HG03280 (cell line): ENCODE measurements around the gene LONP2.
"Not testable (repeated sequence)": the region's sequence is repeated elsewhere in the genome, so short reads cannot be mapped to it uniquely, and the experiment has no call there.

Source experiments
- ATAC-seq: cut with Tn5 transposase; IDR thresholded peaks from one replicate; pipeline ENCODE4 v1.9.1; 2021; ENCODE audit warnings: mild to moderate bottlenecking, moderate library complexity; ENCODE audit not compliant: unreplicated experiment

LONP2 gene

DNA sequence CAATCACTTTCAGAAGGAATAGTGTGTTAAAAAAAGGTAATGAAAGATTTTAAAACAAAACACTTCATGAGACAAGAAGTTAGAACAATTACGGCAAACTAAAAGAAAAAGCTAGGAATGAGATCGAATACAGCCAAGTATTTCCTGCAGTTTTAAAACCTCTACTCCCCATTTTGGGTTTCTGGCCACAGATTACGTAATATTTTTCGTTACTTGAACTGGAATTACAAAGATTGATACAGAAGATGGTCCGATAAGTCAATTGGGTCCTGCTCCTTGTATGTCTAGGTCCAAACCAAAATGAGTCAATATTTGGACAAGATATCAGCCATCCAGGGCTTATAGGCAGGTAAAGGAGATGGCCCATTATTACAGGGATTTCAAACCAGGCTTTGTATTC, 88.9 kb downstream of the LONP2 start:
- ATAC-seq = no peak

DNA sequence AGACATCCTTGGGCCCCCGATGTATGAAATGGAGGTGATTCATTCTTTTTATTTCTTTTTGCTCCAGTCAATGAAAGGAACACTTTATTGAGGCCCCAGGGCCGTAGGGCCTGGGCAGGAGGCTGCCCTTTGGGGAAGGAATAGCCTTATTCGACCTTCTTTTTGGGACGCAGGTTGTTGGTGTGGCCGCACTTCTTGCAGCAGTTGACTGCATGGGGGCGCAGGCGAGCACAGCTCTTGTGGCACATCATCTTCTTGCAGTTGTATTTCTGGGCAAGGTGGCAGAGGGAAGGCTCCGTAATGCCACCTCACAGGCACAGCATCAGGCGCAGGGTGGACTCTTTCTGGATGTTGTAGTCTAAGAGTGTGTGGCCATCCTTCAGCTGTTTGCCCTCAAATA, 90.2 kb downstream of the LONP2 start:
- ATAC-seq = no peak

DNA sequence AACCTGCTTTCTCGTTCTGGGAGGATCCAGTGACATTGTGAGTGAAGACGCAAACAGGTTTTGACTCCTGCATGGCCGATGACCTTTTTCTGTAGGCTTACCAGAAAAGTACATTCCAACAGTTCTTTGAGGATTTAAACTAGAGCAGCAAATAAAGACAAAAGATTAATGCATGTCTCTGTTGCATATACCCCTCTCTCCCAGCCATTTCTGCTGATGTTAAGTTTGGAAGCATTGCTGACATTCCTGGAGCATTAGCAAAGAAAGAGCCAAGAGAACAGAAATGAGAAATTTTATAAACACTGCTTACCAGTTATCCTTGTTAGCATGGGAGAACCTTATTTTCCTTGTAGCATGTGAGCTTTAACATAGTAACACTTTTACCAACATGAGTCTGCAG, 91.9 kb downstream of the LONP2 start:
- no peak for ATAC-seq

DNA sequence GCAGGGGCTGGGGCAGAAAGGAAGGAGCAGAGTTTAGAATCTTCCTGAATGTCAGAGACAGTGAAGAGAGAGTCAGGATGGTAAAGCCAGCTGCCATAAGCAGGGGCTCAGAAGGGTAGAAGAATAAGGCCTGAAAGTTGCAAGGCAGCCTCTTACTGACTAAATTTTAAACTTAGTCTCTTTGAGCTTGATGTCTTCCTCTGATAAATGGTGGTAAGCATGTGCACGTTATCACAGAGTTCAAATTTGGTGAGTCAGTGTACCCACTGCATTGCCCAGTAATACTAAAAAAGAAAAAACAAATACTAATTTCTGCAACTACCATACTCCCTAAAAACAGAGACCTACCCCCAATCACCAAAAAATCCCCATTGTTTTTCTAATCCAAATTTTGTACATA, 96.0 kb downstream of the LONP2 start:
- no peak for ATAC-seq

DNA sequence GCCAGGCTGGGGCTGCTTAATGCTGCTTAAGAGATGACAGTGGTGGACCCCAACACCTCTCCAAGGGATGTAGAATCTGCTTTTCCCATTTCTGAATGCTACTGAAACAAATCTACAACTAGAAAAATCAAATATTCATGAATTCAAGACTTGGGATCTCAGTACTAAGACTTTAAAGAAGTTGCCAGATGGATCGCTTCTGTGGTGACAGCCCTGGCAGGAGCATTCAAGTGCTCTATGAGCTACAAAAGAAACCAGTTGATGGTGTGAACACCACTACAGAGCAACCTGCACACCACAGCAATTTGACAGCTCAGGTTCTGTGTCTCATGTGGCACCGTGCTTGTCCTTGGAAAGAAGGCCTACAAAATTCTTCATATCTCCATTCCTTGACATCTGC, 98.5 kb downstream of the LONP2 start:
- ATAC-seq = no peak

DNA sequence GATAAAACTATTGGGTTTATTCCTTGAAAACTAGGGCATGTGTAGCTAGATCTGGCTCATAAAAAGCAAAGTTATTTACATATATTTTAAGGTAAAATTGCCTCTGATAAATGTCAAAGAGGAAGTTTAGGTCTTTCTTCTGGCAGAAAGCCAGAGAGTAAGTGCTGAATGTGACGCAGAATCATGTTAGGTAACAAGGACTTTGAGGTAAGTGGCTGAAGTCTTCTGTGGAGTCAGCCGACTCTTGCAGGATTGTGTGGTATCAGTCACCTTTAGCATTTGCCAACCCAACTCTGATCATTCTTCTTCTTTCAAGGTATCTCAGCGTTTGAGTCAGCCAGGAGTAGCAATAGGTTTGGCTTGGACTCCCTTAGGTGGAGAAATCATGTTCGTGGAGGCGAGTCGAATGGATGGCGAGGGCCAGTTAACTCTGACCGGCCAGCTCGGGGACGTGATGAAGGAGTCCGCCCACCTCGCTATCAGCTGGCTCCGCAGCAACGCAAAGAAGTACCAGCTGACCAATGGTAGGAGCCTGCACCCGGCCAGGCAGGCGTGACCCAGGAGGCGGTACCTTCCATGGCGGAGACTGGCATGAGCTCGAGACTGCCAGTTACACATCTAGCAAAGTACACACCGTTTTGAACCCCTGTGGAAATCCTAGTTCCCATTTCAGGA, 103.2 kb downstream of the LONP2 start:
- no peak for ATAC-seq

DNA sequence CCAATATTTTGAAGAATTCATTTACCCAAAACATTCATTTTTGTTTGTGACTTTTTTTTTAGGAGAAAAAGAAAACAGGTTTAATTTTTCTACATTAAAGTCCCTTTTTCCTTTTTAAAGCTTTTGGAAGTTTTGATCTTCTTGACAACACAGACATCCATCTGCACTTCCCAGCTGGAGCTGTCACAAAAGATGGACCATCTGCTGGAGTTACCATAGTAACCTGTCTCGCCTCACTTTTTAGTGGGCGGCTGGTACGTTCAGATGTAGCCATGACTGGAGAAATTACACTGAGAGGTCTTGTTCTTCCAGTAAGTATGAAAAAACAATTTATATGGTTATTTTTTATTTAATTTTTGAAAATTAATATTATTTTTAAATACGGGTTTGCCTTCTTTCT, 103.9 kb downstream of the LONP2 start:
- no peak for ATAC-seq

DNA sequence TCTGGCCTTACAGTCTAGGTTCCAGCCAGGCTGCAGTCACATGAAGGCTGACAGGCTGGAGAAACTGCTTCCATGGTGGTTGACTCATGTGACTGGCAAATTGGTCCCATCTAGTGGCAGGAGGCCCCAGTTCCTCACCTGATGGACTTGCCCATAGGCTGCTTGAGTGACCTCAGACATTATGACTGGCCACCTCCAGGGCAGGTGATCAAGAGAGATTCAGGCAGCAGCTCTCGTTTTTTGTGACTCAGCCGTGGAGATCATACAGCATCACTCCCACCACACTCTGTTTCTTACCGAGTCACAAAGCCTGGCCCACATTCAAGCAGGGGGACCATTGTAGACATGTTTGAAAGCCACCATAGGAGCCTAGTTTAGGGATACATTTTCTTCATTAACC, 106.6 kb downstream of the LONP2 start:
- ATAC-seq = no peak

DNA sequence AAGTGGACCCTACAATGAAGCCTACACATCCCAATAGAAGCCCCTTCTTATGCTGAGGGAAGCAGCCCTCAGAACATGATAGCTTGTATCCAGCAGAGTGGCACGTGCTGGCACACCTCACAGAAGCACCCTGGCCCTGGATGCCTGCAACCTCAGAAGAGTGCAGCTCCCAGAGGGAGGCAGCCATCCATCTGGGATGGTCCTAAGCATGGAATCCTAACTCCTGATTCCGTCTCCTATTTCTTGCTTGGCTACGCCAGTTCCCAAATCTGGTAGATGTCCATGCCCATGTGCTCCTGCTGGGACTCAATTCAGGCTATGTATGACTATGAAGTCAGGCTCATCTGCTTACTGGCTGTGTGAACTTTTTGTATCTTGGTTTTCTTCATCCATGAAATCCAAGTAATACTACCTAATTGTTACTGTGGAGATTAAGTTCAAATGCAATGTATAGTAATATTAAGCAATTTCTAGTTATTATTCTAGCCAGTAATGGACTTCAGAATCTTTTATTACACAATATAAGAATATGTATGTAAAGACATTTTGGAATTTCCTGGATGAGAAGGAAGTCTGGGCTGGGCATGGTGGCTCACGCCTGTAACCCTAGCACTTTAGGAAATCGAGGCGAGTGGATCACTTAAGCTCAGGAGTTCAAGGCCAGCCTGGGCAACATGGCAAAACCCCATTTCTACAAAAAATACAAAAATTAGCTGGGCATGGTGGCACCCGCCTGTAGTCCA, 108.7 kb downstream of the LONP2 start:
- no peak for ATAC-seq

DNA sequence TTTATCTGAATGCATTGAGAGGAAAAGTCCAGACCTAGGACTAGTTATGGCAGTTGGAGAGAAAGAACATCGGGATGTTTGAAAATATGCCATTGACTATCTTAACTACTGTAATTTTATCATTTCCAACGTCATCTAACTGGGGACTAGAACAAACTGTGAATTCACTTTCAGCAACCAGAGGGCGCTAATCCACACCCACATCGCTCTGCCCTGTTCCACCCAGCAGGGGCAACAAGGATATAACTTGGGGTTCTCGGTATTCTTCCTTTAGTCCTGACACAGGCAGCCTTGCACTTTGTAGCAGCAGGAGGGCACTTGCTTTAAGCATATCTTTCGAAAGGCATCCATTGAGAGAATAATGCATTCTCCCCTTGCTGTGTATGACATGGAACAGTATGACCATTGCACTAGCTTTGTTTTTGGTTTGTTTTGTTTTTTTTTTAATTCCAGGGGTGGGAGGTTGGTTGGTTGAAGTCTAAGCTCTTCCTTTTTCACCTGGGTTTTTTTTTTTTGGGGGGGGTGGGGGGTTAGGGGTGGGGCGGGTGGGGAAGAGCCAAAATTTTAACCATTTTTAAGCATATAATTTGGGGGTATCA, 109.6 kb downstream of the LONP2 start:
- peak; percentile 79 for ATAC-seq

DNA sequence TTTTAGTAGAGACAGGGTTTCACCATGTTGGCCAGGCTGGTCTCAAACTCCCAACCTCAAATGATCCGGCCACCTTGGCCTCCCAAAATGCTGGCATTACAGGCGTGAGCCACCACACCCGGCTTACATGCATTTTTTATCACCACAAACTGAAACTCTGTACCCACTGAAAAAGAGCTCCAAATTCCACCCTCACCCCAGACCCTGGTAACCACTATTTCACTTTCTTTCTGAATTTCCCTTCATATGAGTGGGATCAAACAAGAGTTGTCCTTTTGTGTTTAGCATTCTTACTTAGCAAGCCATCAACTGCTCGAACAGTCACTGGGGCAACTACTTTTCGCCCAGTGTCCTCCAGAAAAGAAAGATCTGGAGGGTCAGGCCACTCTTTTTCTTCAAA, 110.3 kb downstream of the LONP2 start:
- ATAC-seq = not testable (repeated sequence)

DNA sequence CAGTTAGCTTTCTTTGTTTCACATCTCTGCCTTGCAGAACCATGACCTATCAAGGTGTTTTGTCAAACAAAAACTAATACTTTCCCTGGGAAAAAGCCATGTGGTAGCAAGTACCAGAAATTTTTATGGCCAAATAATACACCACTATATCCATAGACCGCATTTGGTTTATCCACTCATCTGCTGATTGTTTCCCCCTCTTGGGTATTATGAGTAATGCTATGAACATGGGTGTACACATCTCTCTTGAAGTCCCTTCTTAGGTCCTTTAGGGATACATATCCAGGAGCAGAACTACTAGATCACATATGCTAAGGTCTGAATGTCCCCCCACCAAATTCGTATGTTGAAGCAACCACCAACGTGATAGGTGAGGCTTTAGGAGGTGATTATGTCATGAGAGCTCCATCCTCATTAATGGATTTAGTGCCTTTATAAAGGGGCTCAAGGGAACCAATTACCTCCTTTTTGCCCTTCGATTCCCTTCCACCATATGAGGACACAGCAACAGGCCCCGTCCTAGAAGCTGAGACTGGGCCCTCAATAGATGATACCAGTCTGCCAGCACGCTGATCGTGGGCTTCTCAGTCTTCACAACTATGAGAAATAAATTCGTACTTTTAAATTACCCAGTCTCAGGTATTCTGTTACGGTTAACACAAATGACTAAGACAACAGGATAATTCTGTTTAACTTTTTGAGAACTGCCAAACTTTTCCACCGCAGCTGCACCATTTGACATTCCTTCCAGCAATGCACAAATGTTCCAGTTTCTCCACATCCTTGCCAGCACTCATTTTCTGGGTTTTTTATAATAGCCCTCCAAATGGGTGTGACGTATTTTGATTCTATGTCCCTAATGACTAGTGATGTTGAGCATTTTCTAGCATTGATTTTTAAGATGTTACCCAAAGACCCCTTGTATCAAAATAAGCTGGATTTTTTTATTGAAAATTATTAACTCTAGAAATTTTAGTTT, 111.1 kb downstream of the LONP2 start:
- ATAC-seq = no peak

DNA sequence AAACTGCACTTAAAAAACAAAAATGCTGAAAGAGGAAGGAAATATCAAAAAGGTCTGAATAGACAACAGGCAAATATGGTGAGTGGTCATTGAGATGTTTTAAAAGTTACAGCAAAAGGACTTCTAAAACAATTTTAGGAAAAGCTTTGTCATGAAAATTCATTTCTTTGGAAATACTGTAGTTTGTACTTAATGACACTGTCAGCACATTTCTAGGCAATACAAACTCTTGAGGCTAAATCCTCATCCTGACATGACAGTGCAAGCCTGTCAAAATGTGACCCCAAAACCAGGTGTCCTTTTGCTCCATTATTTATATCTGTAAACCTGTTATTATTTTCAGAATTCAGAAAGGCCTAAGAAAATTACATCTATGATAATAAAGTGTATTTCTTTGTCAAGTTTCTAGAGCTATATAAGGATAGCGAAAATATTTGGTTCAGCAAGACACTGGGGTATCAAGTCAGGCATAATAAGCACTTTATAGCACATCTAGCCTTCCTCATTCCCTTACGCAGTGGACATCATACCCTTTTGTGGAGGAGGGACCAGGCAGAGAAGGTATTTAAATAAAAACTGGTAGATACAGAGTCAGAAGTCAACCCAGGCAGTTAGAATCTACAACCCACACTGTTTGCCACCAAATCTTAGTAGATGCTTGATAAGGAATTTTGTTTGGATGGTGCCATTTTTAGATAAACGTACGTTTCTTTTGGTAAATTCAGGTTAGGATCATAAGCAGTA, 112.7 kb downstream of the LONP2 start:
- no peak for ATAC-seq

DNA sequence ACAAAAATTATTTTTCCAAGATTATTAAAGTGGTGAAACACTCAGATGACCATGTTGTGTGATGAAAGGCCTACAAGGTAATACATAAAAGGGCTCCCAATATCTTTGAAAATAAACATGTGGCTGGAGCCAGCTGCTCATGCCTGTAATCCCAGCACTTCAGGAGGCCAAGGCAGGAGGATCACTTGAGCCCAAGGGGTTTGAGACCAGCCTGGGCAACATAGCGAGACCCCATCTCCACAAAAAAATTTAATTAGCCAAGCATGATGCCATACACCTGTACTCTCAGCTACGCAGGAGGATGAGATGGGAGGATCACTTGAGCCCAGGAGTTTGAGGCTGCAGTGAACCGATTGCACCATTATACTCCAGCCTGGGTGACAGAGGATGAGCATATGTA, 114.3 kb downstream of the LONP2 start:
- no peak for ATAC-seq

DNA sequence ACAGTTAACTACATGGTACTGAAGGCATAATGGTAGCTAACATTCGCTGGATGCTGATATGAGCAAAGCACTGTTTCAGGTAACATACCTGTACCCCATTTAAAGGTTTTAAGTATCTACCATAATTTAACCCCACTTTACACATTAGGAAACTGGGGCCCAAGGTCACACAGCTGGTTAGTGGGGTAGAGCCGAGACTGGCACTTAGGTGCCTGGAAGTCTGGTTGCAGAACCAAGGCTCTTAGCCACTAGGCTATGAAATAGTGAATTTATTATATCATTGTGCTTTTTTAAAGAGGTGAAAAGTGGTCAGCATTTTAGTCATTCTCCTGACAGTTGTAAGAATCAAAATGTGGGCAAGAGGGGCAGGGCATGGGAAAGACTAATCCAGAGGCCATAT, 115.9 kb downstream of the LONP2 start:
- ATAC-seq = no peak

DNA sequence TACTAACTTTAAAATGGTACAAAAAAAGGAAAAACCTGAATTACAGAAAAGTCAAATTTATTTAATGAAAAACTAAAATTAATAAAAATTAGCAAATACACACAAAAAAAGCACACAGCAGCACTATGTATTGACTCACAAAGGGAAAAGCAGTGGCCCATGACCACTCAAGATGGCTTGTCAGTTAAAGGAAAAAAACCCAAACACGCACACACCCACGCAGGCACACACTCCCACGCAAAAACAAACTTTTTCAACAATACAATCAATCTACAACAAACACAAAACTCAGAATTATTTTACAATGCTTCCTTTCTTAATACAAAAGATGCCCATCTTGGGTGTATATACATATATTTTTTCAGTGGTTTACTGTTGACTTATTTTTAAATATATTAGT, 116.9 kb downstream of the LONP2 start:
- no peak for ATAC-seq

DNA sequence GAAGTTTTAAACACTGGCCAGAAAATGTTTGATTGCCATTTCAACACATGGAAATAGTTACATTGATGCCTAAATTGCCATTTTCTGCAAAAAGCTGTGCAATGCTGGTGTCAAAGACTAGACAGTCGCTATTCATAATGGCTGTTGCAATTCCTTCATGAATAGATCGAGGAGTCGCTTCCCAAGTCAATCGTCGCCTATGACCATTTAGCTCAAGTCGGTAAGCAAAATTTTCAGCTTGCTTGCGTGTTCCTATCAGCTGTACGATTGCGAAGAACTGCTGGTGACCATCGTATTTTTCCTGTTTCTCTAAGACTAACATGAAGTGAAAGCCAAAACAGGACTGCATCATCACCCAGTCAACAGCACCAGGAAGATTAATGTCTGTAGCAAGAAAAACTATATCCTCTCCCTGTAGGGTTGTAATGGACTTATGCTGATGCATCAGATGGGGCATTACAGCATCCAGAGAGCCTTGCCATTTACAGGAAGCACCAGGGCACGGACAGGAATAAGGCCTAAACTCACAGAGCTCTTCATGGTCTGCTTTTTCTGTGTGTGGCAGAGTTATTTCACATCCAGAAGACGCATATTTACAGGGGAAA, 117.5 kb downstream of the LONP2 start:
- ATAC-seq = no peak

DNA sequence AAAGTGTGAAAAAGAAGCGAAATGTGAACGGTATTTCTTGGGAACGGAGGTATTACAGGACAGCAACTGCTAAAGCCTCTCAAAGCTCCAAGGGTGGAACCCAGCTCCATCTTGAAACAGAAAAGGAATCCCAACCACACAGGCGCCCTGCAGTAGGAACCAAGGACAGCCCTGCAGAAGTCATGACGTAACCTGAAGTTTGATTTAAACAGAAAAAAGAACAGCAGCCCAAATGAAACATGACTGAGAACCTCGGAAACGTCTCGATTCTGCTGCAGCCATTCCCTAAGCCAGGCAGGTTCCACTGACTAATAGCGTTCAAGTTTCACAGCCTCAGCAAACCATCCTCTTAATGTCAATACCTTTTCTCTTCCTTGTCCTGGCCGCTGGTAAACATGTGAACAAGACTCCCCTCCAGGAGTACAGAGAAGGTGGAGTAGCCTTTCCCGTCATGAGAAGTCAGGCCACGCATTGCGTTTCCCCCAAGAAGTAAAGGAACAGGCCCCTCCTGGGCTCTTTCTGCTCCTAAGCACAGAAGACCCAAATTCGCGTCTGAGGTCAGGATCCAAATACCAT, 121.0 kb downstream of the LONP2 start:
- no peak for ATAC-seq

DNA sequence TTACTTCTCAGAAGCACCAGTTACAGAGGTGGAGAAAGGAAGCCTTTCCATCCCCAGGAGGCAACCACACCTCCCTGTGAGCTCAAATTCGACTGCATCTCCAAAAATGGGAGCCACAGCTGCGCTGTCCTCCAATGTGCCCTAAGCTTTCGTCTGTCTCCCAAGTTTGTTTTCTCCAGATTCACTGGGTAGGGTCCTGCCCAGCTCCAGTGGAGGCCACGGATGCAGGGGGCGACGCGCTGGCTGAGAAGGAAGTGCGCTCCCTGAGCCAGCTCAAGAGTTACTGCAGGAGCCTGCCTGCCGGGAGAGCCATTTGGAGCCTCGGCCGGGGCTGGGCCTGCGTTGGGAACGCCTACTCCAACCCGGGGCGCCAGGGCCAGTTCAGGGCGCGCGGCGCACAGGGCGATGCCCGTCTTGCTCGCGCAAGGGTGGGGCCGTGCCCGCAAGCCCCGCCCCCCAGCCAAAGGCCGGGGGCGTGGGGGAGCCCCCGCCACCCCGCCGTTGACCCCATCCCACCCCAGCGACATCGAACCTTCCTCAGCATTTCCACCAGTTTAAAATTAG, 121.6 kb downstream of the LONP2 start:
- peak; percentile 94 for ATAC-seq
